ENCODE data around the gene HPGDS.

HPGDS gene

GRCh38 chr4:94251094-94251493 lies 91.5 kb downstream of the HPGDS start:
- no peak for DNase-seq (ENCODE audit: low spot score)

All from AG20443 (cell line).